Brain microvascular endothelial cell (primary cell): Measurements from ENCODE around the gene FSTL4.
"Not testable (repeated sequence)": the region's sequence is repeated elsewhere in the genome, so short reads cannot be mapped to it uniquely, and the experiment has no call there.

Experiments
- DNase-seq: peaks from one replicate; pipeline ENCODE4 v3.0.0-alpha.2; 2020
- H3K27ac ChIP-seq: fragments of 250-450 bp; sonication (Bioruptor Pico); 2 replicates; pipeline ENCODE4 v1.5.1; 2020; ENCODE audit warnings: mild to moderate bottlenecking, moderate library complexity
- H3K27me3 ChIP-seq: fragments of 250-450 bp; sonication (Bioruptor Pico); replicated peaks from 2 replicates; pipeline ENCODE4 v1.5.1; 2020; ENCODE audit warnings: mild to moderate bottlenecking
- H3K36me3 ChIP-seq: fragments of 250-450 bp; sonication (Bioruptor Pico); replicated peaks from 2 replicates; pipeline ENCODE4 v1.5.1; 2020; ENCODE audit warnings: mild to moderate bottlenecking
- H3K4me3 ChIP-seq: 2 replicates; pipeline ENCODE4 v1.5.1; 2011; ENCODE audit warnings: low read depth, mild to moderate bottlenecking, control low read depth, low read length, moderate library complexity
- CTCF ChIP-seq: IDR thresholded peaks from 2 replicates; pipeline ENCODE4 v1.5.1; 2011; ENCODE audit warnings: low read depth, mild to moderate bottlenecking, moderate library complexity, low read length, control low read depth, inconsistent platforms; ENCODE audit errors: missing control alignments
- in situ Hi-C: cut with HindIII; loops from 2 replicates; pipeline ENCODE4 v1.10.0; 2017; ENCODE audit warnings: low sequenced_read_pairs, low pct_ligation_motif_present

FSTL4 gene

GRCh38 chr5:133396814-133397213 is 215.5 kb downstream of the FSTL4 start:
- Histone ChIP-seq H3K27me3 (no peaks in the 10 kb centered on the region), H3K27ac (no peak overlapping the region), H3K36me3 (no peaks in the 10 kb centered on the region), H3K4me3 (no peak overlapping the region)
- DNase-seq = no peak
- in situ Hi-C loops = no loop called here
- TF ChIP-seq CTCF = no peak

GRCh38 chr5:133396187-133396741 is 216.1 kb downstream of the FSTL4 start:
- in situ Hi-C loops = no loop called here
- no peak for TF ChIP-seq CTCF
- Histone ChIP-seq H3K27ac (no peak overlapping the region), H3K27me3 (no peaks in the 10 kb centered on the region), H3K4me3 (no peak overlapping the region), H3K36me3 (no peaks in the 10 kb centered on the region)
- no peak for DNase-seq

GRCh38 chr5:133395207-133395606 is 217.1 kb downstream of the FSTL4 start:
- H3K27ac ChIP-seq, in situ Hi-C loops, DNase-seq, H3K36me3 ChIP-seq, H3K27me3 ChIP-seq, H3K4me3 ChIP-seq: not testable (repeated sequence)

GRCh38 chr5:133394477-133394817 is 217.9 kb downstream of the FSTL4 start:
- in situ Hi-C loops, H3K4me3 ChIP-seq, DNase-seq, H3K36me3 ChIP-seq, H3K27me3 ChIP-seq, H3K27ac ChIP-seq: not testable (repeated sequence)

GRCh38 chr5:133393776-133394476 is 218.4 kb downstream of the FSTL4 start:
- no peak for TF ChIP-seq CTCF
- Histone ChIP-seq H3K4me3 (no peak overlapping the region), H3K27ac (no peak overlapping the region), H3K36me3 (no peaks in the 10 kb centered on the region), H3K27me3 (peaks cover 2% of the 10 kb centered on the region)
- DNase-seq = no peak
- in situ Hi-C loops = no loop called here

- no peak overlapping the region for H3K27ac ChIP-seq
- H3K4me3 ChIP-seq = no peak overlapping the region
- H3K36me3 ChIP-seq = no peaks in the 10 kb centered on the region
- TF ChIP-seq CTCF = no peak
- H3K27me3 ChIP-seq = peaks cover 3% of the 10 kb centered on the region
- DNase-seq = no peak
- in situ Hi-C loops = no loop called here
Measured at GRCh38 chr5:133392448-133392847, 219.9 kb downstream of the FSTL4 start.
